Activated CD4-positive, alpha-beta memory T cell treated with anti-CD3 and anti-CD28 coated beads, Interleukin-2, amount 10 ng/mL, durations not matched to agents 7 days and 5 days (primary cell): Measurements from ENCODE around the gene STIM2. TPM values are rescaled to one million over a fixed set of nuclear protein-coding genes. Genes with fewer than 3 reads are reported as not detected.
"Not testable (repeated sequence)": the region's sequence is repeated elsewhere in the genome, so short reads cannot be mapped to it uniquely, and the experiment has no call there.

Source experiments
- CTCF ChIA-PET: fragments of 350-600 bp; sonication (Branson Sonifier 250); formaldehyde crosslinking; loops from one replicate; lab custom pipeline; 2021; ENCODE audit warnings: antibody characterized with exemption, inconsistent platforms; lab: Charles Lee
- POLR2A ChIA-PET: fragments of 350-600 bp; sonication (Branson Sonifier 250); formaldehyde crosslinking; loops from one replicate; lab custom pipeline; 2021; ENCODE audit warnings: antibody characterized with exemption; lab: Charles Lee
- DNase-seq: peaks from one replicate; pipeline ENCODE4 v3.0.0-alpha.2; 2020
- H3K27ac Mint-ChIP-seq: one replicate; pipeline ENCODE4 v1.8.0; 2021; ENCODE audit warnings: mild to moderate bottlenecking, mixed read lengths
- H3K27me3 Mint-ChIP-seq: one replicate; pipeline ENCODE4 v1.8.0; 2021; ENCODE audit warnings: mixed read lengths
- H3K36me3 Mint-ChIP-seq: one replicate; pipeline ENCODE4 v1.8.0; 2021; ENCODE audit warnings: low read depth, mixed read lengths
- H3K4me1 Mint-ChIP-seq: one replicate; pipeline ENCODE4 v1.8.0; 2021; ENCODE audit warnings: mixed read lengths
- H3K4me3 Mint-ChIP-seq: one replicate; pipeline ENCODE4 v1.8.0; 2021; ENCODE audit warnings: mild to moderate bottlenecking, mixed read lengths
- H3K9me3 Mint-ChIP-seq: one replicate; pipeline ENCODE4 v1.8.0; 2021; ENCODE audit warnings: mixed read lengths
- total RNA-seq, 2 experiments: library from RNA; stranded (reverse); gene quantifications; one replicate each; pipeline ENCODE4 v1.2.3, GENCODE V29; 2021

STIM2 gene
- total RNA-seq, 2 experiments from 2014 or later = 53.3 to 58.7 TPM

DNA sequence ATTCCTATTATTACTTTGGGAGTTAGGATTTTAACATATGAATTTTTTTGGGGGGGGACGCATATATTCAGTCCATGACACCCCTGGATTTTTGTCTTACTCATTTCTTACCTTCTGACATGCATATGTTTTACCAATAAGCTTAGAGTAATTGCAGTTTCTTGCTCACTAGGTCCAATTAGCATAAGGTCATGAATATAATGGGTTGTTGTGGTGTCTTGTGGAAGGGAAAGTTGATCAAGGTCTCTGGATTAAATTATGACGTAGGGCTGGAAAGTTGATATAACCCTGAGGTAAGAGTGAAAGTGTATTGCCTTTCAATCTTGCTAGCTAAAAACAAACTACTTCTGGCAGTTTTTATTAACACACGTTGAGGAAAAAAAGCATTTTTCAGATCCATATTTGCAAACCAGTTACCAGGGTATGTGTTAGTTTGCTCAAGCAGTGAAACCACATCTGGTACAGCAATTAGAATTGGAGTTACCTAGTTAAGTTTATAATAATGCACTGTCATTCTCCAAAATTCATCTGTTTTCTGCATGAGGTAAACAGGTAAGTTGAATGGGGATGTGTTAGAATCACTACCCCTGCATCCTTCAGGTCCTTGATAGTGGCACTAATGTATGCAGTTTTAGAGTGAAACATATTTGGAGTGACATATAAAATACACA is 32.0 kb downstream of the STIM2 start:
- peaks cover 68% of the 10 kb centered on the region for H3K36me3 Mint-ChIP-seq
- ChIA-PET POLR2A (interaction anchor here (0.8 kb wide), 1 partner anchor 31 kb away, joined by 3 read pairs; no protein-coding TSS in a partner anchor), CTCF (no interaction called here)
- H3K27ac Mint-ChIP-seq = no peak overlapping the region
- H3K4me1 Mint-ChIP-seq = peaks cover 50% of the 10 kb centered on the region
- H3K4me3 Mint-ChIP-seq = no peak overlapping the region
- no peaks in the 10 kb centered on the region for H3K27me3 Mint-ChIP-seq
- peaks cover 19% of the 10 kb centered on the region for H3K9me3 Mint-ChIP-seq
- DNase-seq = no peak

- peaks cover 47% of the 10 kb centered on the region for H3K4me1 Mint-ChIP-seq
- ChIA-PET CTCF (no interaction called here), POLR2A (no interaction called here)
- no peak overlapping the region for H3K4me3 Mint-ChIP-seq
- peaks cover 66% of the 10 kb centered on the region for H3K36me3 Mint-ChIP-seq
- peaks cover 19% of the 10 kb centered on the region for H3K9me3 Mint-ChIP-seq
- no peak for DNase-seq
- H3K27me3 Mint-ChIP-seq = no peaks in the 10 kb centered on the region
- no peak overlapping the region for H3K27ac Mint-ChIP-seq
Observed at GRCh38 chr4:26893491-26893890, 32.9 kb downstream of the STIM2 start.

GRCh38 chr4:26894881-26895280 is 34.2 kb downstream of the STIM2 start:
- H3K27me3 Mint-ChIP-seq, CTCF ChIA-PET, POLR2A ChIA-PET, H3K27ac Mint-ChIP-seq, H3K4me3 Mint-ChIP-seq, DNase-seq: not testable (repeated sequence)
- Mint-ChIP-seq H3K9me3 (peaks cover 14% of the 10 kb centered on the region), H3K4me1 (peaks cover 47% of the 10 kb centered on the region), H3K36me3 (peaks cover 56% of the 10 kb centered on the region)

GRCh38 chr4:26896636-26897035 is 36.0 kb downstream of the STIM2 start:
- ChIA-PET POLR2A (no interaction called here), CTCF (no interaction called here)
- H3K4me3 Mint-ChIP-seq = no peak overlapping the region
- H3K27ac Mint-ChIP-seq = no peak overlapping the region
- H3K27me3 Mint-ChIP-seq = no peaks in the 10 kb centered on the region
- no peak for DNase-seq
- peaks cover 49% of the 10 kb centered on the region for H3K4me1 Mint-ChIP-seq
- peaks cover 5% of the 10 kb centered on the region for H3K9me3 Mint-ChIP-seq
- peaks cover 42% of the 10 kb centered on the region for H3K36me3 Mint-ChIP-seq

DNA sequence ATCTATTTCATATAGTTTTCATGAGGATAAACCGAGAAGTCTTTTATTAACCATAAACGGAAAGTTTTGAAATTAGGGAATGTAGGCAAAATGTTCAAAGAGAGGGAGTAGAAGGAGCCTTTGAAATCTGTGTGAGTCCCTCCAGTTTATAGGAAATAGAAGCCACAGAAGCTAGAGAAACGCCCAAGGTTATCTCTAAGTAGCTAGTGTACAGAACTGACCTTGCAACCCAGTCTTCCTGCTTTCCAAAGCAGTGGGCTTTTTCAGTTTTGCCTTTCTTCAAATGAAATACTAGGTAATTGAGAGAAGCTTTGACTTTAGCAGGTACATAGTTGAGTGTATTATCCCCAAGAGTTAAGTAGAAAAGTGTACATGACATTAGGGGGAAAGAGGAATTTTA is 39.4 kb downstream of the STIM2 start:
- Mint-ChIP-seq H3K4me3 (no peak overlapping the region), H3K27ac (no peak overlapping the region), H3K36me3 (peaks cover 43% of the 10 kb centered on the region), H3K27me3 (no peaks in the 10 kb centered on the region), H3K9me3 (no peaks in the 10 kb centered on the region), H3K4me1 (peaks cover 56% of the 10 kb centered on the region)
- CTCF ChIA-PET = interaction anchor here (0.9 kb wide), 1 partner anchor 16 kb away, joined by 4 read pairs; no protein-coding TSS in a partner anchor
- DNase-seq = no peak
- POLR2A ChIA-PET = interaction anchor here (1.1 to 6.2 kb wide), 3 partner anchors 9 to 38 kb away, joined by 3 to 37 read pairs (median 4); no protein-coding TSS in a partner anchor

DNA sequence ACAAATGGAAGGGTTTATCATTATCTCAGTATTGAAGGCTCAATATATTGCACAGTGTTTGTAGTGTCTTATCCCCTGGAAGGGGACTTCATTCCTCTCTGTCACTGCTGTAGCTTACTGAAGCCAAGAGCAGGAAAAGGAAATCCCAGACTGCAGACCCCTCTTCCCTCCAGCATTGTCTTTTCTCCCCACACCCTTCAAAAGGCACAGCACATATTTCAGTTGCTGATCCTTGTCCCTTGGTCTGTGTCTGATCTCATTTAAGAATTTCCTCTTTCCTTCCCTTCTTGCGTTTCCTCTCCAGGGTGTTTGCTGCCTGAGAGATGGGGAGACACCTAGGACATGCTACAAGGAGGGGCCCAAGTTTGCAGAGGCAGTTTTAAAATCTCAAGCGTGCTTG is 40.1 kb downstream of the STIM2 start:
- CTCF ChIA-PET = no interaction called here
- peaks cover 60% of the 10 kb centered on the region for H3K4me1 Mint-ChIP-seq

DNA sequence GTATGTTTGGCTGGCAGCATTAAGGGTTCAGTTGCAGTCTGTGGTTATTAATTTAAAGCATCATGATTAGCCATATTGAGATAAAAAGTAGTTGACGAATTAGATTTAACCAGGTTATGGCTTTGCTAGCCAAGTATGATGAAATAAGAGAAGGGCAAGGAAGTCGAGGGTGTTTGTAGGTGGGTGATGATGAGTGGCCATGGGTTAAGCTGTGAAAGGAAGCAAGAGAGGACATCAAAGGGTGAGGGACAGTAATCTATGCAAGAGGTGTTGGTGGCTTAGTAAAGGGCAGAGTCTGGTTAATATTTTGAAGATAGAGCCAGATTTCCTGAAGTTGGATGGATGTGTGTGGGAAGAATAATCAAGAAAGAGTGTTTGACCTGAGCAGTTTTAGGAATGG is 44.5 kb downstream of the STIM2 start:
- H3K27ac Mint-ChIP-seq = no peak overlapping the region
- CTCF ChIA-PET = no interaction called here

More for the DNA sequence above, 40.1 kb downstream of the STIM2 start:
- Mint-ChIP-seq H3K36me3 (peaks cover 40% of the 10 kb centered on the region), H3K4me3 (no peak overlapping the region), H3K9me3 (no peaks in the 10 kb centered on the region), H3K27ac (no peak overlapping the region), H3K27me3 (no peaks in the 10 kb centered on the region)
- DNase-seq = no peak
- POLR2A ChIA-PET = interaction anchor here (6.2 kb wide), 1 partner anchor 15 kb away, joined by 37 read pairs; no protein-coding TSS in a partner anchor

GRCh38 chr4:26907731-26908599 is 47.3 kb downstream of the STIM2 start:
- Mint-ChIP-seq H3K27ac (peak overlapping the region; percentile 52), H3K4me1 (peaks cover 64% of the 10 kb centered on the region), H3K4me3 (no peak overlapping the region)

More for the DNA sequence above, 44.5 kb downstream of the STIM2 start:
- H3K4me3 Mint-ChIP-seq = no peak overlapping the region
- DNase-seq = no peak
- H3K27me3 Mint-ChIP-seq = no peaks in the 10 kb centered on the region
- H3K4me1 Mint-ChIP-seq = peaks cover 65% of the 10 kb centered on the region
- POLR2A ChIA-PET = interaction anchor here (2.0 kb wide), 1 partner anchor 18 kb away, joined by 5 read pairs; no protein-coding TSS in a partner anchor
- no peaks in the 10 kb centered on the region for H3K9me3 Mint-ChIP-seq
- peaks cover 30% of the 10 kb centered on the region for H3K36me3 Mint-ChIP-seq

DNA sequence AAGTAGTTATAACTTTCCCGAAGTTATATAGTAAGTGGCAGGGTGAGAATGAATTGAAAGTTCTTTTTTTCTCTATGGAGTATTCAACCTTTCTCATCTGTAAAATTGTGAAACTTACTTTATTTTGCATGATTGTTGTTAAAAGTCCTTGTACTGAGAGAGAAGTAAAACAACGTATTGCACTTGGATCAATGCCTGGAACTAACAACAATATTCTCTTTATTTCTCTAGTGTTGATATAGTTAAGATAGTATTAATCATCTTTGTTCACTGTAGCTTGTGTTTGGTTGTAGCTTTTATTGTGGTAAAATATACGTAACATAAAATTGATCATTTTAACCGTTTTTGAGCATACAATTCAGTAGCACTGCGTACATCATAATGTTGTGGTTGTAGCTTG is 48.7 kb downstream of the STIM2 start:
- H3K4me3 Mint-ChIP-seq = no peak overlapping the region
- no peak overlapping the region for H3K27ac Mint-ChIP-seq
- DNase-seq = no peak
- no peaks in the 10 kb centered on the region for H3K9me3 Mint-ChIP-seq
- H3K4me1 Mint-ChIP-seq = peaks cover 64% of the 10 kb centered on the region
- ChIA-PET CTCF (no interaction called here), POLR2A (interaction anchor here (0.8 to 2.0 kb wide), 3 partner anchors 22 to 49 kb away, joined by 3 to 7 read pairs (median 5); partner anchors contain the start of gene STIM2)
- H3K36me3 Mint-ChIP-seq = peaks cover 17% of the 10 kb centered on the region
- H3K27me3 Mint-ChIP-seq = no peaks in the 10 kb centered on the region

More at GRCh38 chr4:26907731-26908599, 47.3 kb downstream of the STIM2 start:
- no peak for DNase-seq
- Mint-ChIP-seq H3K36me3 (peaks cover 21% of the 10 kb centered on the region), H3K9me3 (no peaks in the 10 kb centered on the region), H3K27me3 (no peaks in the 10 kb centered on the region)
- POLR2A ChIA-PET = interaction anchor here (1.1 to 2.0 kb wide), 4 partner anchors 8 to 47 kb away, joined by 3 to 5 read pairs (median 4); partner anchors contain the start of gene STIM2
- CTCF ChIA-PET = no interaction called here

DNA sequence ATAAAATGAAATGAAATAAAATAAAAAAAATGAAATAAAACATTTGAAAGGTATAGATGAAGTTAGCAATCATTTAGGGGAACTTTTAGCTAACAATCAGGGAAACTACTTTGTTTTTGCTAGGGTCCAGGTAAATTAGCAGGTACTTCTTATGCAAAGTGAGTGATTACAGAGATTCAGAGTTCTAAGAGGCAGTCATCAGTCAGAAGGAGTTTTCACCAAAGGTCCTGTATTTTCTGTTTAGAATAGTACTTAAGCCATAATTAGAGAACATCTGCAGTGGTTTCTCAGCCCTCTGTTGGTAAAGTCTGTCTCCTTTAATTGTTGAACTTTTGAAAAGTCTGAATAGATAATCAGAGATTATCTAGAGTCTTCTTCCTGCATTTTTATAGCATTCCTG is 50.6 kb downstream of the STIM2 start:
- Mint-ChIP-seq H3K36me3 (peaks cover 9% of the 10 kb centered on the region), H3K4me1 (peaks cover 56% of the 10 kb centered on the region), H3K4me3 (no peak overlapping the region), H3K27me3 (no peaks in the 10 kb centered on the region), H3K27ac (no peak overlapping the region), H3K9me3 (no peaks in the 10 kb centered on the region)
- ChIA-PET CTCF (no interaction called here), POLR2A (no interaction called here)
- DNase-seq = no peak

GRCh38 chr4:26912069-26912468 is 51.4 kb downstream of the STIM2 start:
- POLR2A ChIA-PET = interaction anchor here (0.6 kb wide), 1 partner anchor 51 kb away, joined by 3 read pairs; no protein-coding TSS in a partner anchor
- H3K4me1 Mint-ChIP-seq = peaks cover 52% of the 10 kb centered on the region
- H3K27me3 Mint-ChIP-seq = no peaks in the 10 kb centered on the region
- CTCF ChIA-PET = interaction anchor here (1.2 kb wide), 1 partner anchor 9 kb away, joined by 3 read pairs; no protein-coding TSS in a partner anchor
- H3K27ac Mint-ChIP-seq = no peak overlapping the region
- H3K9me3 Mint-ChIP-seq = no peaks in the 10 kb centered on the region
- DNase-seq = no peak
- H3K36me3 Mint-ChIP-seq = peaks cover 9% of the 10 kb centered on the region
- no peak overlapping the region for H3K4me3 Mint-ChIP-seq

- Mint-ChIP-seq H3K4me3 (no peak overlapping the region), H3K4me1 (peaks cover 47% of the 10 kb centered on the region), H3K27ac (no peak overlapping the region), H3K36me3 (peaks cover 9% of the 10 kb centered on the region), H3K27me3 (no peaks in the 10 kb centered on the region), H3K9me3 (no peaks in the 10 kb centered on the region)
- ChIA-PET CTCF (interaction anchor here (1.2 kb wide), 1 partner anchor 9 kb away, joined by 3 read pairs; no protein-coding TSS in a partner anchor), POLR2A (no interaction called here)
- no peak for DNase-seq
Observed at GRCh38 chr4:26912810-26913209, 52.2 kb downstream of the STIM2 start.
